LNCAP (cell line): ENCODE data around the gene TAGLN2.

Experiments used
- CTCF ChIP-seq: fragments of 450-650 bp; IDR thresholded peaks from 2 replicates; pipeline ENCODE4 v1.5.1; 2017; ENCODE audit warnings: mild to moderate bottlenecking

TAGLN2 gene

GRCh38 chr1:159906960-159907359 is 18.3 kb downstream of the TAGLN2 start:
- no peak for TF ChIP-seq CTCF

- no peak for TF ChIP-seq CTCF
These were observed 22.8 kb downstream of the TAGLN2 start for GRCh38 chr1:159902541-159902940.

- no peak for TF ChIP-seq CTCF
These were observed 24.4 kb downstream of the TAGLN2 start for GRCh38 chr1:159900755-159901360.

- TF ChIP-seq CTCF, result no peak
These were observed 25.1 kb downstream of the TAGLN2 start, which contains the start of gene CFAP45 for GRCh38 chr1:159900086-159900680. TSS of gene CFAP45 (minus strand) at chr1:159900165. CDS start at chr1:159900098, 67 bp downstream.

GRCh38 chr1:159898527-159898926 is 26.8 kb downstream of the TAGLN2 start:
- TF ChIP-seq CTCF, result no peak

GRCh38 chr1:159897962-159898361 is 27.3 kb downstream of the TAGLN2 start:
- TF ChIP-seq CTCF, result no peak

- TF ChIP-seq CTCF, result no peak
These were observed 28.8 kb downstream of the TAGLN2 start for GRCh38 chr1:159896546-159896930.
